OCI-LY1 (cell line): ENCODE measurements around the gene ATG5.

Experiments
- H2AFZ ChIP-seq: fragments of 200-600 bp; sonication (generic), shearing (Covaris generic); 2 replicates; pipeline ENCODE4 v1.6.0; 2014; ENCODE audit warnings: antibody characterized with exemption, mild to moderate bottlenecking, low read length
- H3F3A ChIP-seq: fragments of 200-600 bp; sonication (generic), shearing (Covaris generic); 2 replicates; pipeline ENCODE4 v1.6.0; 2014; ENCODE audit warnings: mild to moderate bottlenecking, antibody characterized with exemption, low read length, moderate library complexity; ENCODE audit not compliant: insufficient read depth
- H3K27ac ChIP-seq: fragments of 200-600 bp; sonication (generic); 2 replicates; pipeline ENCODE4 v1.5.1; 2014; ENCODE audit warnings: low read length, mixed run types, mild to moderate bottlenecking, low read depth; ENCODE audit not compliant: poor library complexity, severe bottlenecking
- H3K27me3 ChIP-seq: fragments of 200-600 bp; sonication (generic); 2 replicates; pipeline ENCODE4 v1.6.0; 2014; ENCODE audit warnings: antibody characterized with exemption, mild to moderate bottlenecking, low read length, moderate library complexity; ENCODE audit not compliant: insufficient read depth
- H3K36me3 ChIP-seq: fragments of 200-600 bp; sonication (generic); 2 replicates; pipeline ENCODE4 v1.6.1; 2014; ENCODE audit warnings: mild to moderate bottlenecking, antibody characterized with exemption, low read length, moderate library complexity, mixed read lengths; ENCODE audit not compliant: insufficient read depth
- H3K4me1 ChIP-seq: fragments of 200-600 bp; sonication (generic); 2 replicates; pipeline ENCODE4 v1.5.1; 2014; ENCODE audit warnings: mild to moderate bottlenecking, low read length, moderate library complexity; ENCODE audit not compliant: insufficient read depth, severe bottlenecking
- H3K4me2 ChIP-seq: fragments of 200-600 bp; sonication (generic), shearing (Covaris generic); 2 replicates; pipeline ENCODE4 v1.6.1; 2014; ENCODE audit warnings: low read length
- H3K4me3 ChIP-seq: fragments of 200-600 bp; sonication (generic); 2 replicates; pipeline ENCODE4 v1.5.1; 2014; ENCODE audit warnings: low read length, low read depth, mild to moderate bottlenecking, mixed read lengths; ENCODE audit not compliant: poor library complexity, severe bottlenecking
- H3K79me2 ChIP-seq: fragments of 200-600 bp; shearing (Covaris generic); 2 replicates; pipeline ENCODE4 v1.6.1; 2016; ENCODE audit warnings: mixed run types, low read length, mixed read lengths; ENCODE audit not compliant: insufficient read depth
- H3K9ac ChIP-seq: fragments of 200-600 bp; sonication (generic), shearing (Covaris generic); 2 replicates; pipeline ENCODE4 v1.6.1; 2014; ENCODE audit warnings: mild to moderate bottlenecking, low read length, mixed read lengths
- H3K9me2 ChIP-seq: fragments of 200-600 bp; sonication (generic), shearing (Covaris generic); 2 replicates; pipeline ENCODE4 v1.6.1; 2014; ENCODE audit warnings: low read depth, mild to moderate bottlenecking, low read length, mixed read lengths
- H3K9me3 ChIP-seq: fragments of 200-600 bp; shearing (Covaris generic); 2 replicates; pipeline ENCODE4 v1.6.1; 2014; ENCODE audit warnings: low read length, mixed read lengths
- H4K20me1 ChIP-seq: fragments of 200-600 bp; sonication (generic), shearing (Covaris generic); 2 replicates; pipeline ENCODE4 v1.6.0; 2016; ENCODE audit warnings: mild to moderate bottlenecking, low read length; ENCODE audit not compliant: insufficient read depth
- CTCF ChIP-seq: fragments of 200-600 bp; sonication (generic), shearing (Covaris generic); IDR thresholded peaks from 2 replicates; pipeline ENCODE4 v1.5.1; 2017; ENCODE audit warnings: mild to moderate bottlenecking, antibody characterized with exemption, low read length, moderate library complexity, mixed read lengths
- EZH2 ChIP-seq: fragments of 200-600 bp; sonication (generic), shearing (Covaris generic); IDR thresholded peaks from 2 replicates; pipeline ENCODE4 v1.8.0; 2017; ENCODE audit warnings: borderline replicate concordance, mixed run types, mild to moderate bottlenecking, antibody characterized with exemption, low read length, moderate library complexity, mixed read lengths

Gene ATG5

GRCh38 chr6:106223300-106223930 lies 102.1 kb downstream of the ATG5 start:
- no peak overlapping the region for H3K4me3 ChIP-seq
- H3K79me2 ChIP-seq: no peaks in the 10 kb centered on the region; the same call in 1 of the 2 replicates
- no peak overlapping the region for H3K27ac ChIP-seq
- H3K4me1 ChIP-seq: no peaks in the 10 kb centered on the region
- no peaks in the 10 kb centered on the region for H4K20me1 ChIP-seq
- H2AFZ ChIP-seq: no peak overlapping the region
- no peak overlapping the region for H3K9ac ChIP-seq
- no peaks in the 10 kb centered on the region for H3K36me3 ChIP-seq
- no peaks in the 10 kb centered on the region for H3F3A ChIP-seq
- H3K9me2 ChIP-seq: no peaks in the 10 kb centered on the region
- TF ChIP-seq EZH2: no peak
- TF ChIP-seq CTCF: peak; percentile 72
- no peaks in the 10 kb centered on the region for H3K9me3 ChIP-seq
- H3K4me2 ChIP-seq: no peak overlapping the region
- no peaks in the 10 kb centered on the region for H3K27me3 ChIP-seq

- H3K9me3 ChIP-seq: no peaks in the 10 kb centered on the region
- H3K4me3 ChIP-seq: no peak overlapping the region
- no peak overlapping the region for H3K27ac ChIP-seq
- H2AFZ ChIP-seq: no peak overlapping the region
- H3K27me3 ChIP-seq: no peaks in the 10 kb centered on the region
- no peaks in the 10 kb centered on the region for H4K20me1 ChIP-seq
- H3F3A ChIP-seq: no peaks in the 10 kb centered on the region
- no peaks in the 10 kb centered on the region; the same call in 1 of the 2 replicates for H3K79me2 ChIP-seq
- no peaks in the 10 kb centered on the region for H3K4me1 ChIP-seq
- no peak overlapping the region for H3K4me2 ChIP-seq
- TF ChIP-seq CTCF (no peak), EZH2 (no peak)
- no peak overlapping the region for H3K9ac ChIP-seq
- H3K9me2 ChIP-seq: no peaks in the 10 kb centered on the region
- H3K36me3 ChIP-seq: no peaks in the 10 kb centered on the region
Measured at GRCh38 chr6:106220485-106220884, 105.1 kb downstream of the ATG5 start.

GRCh38 chr6:106216527-106216926 lies 109.0 kb downstream of the ATG5 start:
- H3K4me2 ChIP-seq: no peak overlapping the region
- H3K9me3 ChIP-seq: no peaks in the 10 kb centered on the region
- no peaks in the 10 kb centered on the region for H3K36me3 ChIP-seq
- no peak for TF ChIP-seq EZH2
- TF ChIP-seq CTCF: no peak
- no peak overlapping the region for H3K9ac ChIP-seq
- no peaks in the 10 kb centered on the region for H4K20me1 ChIP-seq
- no peaks in the 10 kb centered on the region for H3K4me1 ChIP-seq
- H3K4me3 ChIP-seq: no peak overlapping the region
- no peaks in the 10 kb centered on the region for H3K79me2 ChIP-seq
- no peaks in the 10 kb centered on the region for H3K27me3 ChIP-seq
- no peaks in the 10 kb centered on the region for H3K9me2 ChIP-seq
- no peak overlapping the region for H2AFZ ChIP-seq
- no peak overlapping the region for H3K27ac ChIP-seq
- H3F3A ChIP-seq: no peaks in the 10 kb centered on the region
